Fibroblast of gingiva (primary cell): ENCODE data around the gene SLC19A1.

ENCODE experiments used
- DNase-seq: peaks from one replicate; pipeline ENCODE4 v3.0.0-alpha.2; 2011; ENCODE audit warnings: low read depth

SLC19A1 gene

DNA sequence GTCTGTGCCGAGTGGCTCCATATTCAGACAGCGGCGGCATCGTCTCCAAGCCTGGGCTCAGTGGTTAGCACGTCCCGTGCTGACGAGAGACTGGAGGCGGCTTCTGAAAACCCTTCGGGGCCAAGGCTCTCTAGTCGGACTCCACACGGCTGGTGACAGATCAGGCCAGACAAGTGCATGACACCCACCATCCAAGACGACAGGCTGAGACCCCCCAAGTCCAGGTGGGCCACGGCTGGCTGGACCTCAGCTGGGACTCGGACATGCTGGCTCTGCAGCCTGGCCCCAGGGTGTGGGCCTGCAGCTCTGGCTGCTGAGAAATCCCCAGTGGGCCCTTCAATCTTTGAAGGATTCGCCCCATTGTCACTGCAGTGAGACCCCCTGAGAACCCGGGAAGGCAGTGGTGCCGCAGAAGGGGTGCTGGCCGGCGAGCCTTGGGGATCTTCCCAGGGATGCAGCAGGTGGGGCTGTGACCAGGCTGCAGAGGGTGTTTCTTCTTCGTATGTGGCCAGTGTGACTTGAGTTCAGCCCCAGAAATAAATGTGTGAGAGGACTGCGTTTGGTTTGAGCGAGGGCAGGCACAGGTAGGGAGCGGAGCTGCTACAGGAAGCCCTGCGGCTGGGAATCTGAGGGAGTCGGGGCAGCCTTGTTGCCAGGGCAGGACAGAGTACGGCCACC, 15.9 kb upstream of the SLC19A1 start:
- no peak for DNase-seq

DNA sequence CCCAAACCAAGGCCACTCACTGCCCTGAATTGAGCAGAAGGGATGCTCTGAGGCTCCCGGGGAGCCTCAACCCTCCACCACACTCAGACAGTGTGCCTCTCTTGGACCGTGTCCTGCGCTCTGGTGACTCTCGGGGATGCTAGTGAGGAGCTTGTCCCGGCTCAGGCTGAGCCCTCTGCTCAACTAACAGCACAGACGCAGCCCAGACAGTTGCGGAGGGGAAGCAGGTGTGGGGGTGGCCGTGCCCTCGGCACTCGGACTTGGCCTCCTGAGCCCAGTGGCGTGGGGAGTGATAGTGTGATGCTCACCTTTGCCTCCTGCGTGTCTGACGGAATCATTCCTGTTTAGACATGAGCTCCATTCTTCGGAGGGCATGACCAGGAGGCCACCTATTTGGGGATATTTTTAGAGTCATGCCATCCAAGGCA, 15.4 kb upstream of the SLC19A1 start:
- DNase-seq, result no peak

DNA sequence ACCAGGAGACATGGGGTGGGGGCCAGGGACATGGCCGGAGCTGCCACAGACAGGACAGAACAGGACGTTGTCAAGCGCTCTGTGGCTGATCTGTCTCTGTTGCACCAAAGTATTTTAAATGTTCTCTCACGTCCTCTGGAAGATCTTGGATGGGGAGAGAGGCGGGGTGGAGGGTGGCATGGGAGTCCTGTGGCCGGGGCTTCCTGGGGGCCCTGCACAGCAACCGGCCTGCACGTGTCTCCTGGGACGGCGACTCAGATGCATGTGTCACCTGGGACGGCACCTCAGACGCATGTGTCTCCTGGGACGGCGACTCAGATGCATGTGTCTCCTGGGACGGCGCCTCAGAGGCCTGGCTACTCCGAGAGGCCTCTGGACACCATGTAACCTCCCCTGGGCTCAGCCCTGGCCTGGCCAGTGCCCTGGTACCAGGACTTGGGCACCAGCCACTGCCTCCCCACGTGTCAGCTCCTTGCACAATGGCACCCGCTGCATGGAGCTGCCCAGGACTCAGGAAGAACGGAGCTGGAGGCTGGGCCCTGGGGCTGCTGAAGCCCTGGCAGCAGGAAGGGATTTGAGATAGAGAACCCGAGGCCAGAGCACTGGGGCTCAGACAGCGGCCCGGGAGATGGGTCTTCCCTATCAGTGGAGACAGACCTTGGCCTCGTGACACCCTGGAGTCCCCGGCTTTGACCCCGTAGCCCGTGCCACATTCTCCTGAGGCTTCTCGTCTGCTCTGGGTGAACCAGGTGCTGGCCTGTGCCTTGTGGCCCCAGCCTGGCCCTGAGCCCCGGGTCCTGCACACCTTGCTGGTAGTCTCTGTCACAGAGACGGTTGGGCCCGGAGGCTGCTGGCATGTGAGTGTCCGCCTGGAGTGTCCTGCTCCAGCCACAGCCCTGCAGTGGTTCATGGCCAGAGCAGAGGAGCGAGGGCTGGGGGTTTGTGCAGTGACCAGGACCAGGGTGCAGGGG, 14.7 kb upstream of the SLC19A1 start:
- no peak for DNase-seq

DNA sequence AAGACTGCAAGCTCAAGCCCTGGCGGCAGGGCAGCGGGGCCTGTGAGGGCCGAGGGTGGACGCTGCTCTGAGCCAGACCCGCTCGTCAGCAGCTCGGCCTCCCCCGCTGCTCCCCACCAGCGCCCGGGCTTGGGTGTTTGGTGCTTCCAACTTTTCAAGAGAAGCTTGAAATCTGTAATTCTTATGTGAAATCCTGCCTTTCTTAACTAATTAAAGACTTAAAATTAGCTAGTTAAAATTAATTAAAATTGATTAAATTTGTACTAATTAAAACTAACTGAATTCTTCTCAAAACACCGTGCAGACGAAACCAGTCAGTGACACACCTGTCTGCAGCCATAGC, 14.0 kb upstream of the SLC19A1 start:
- DNase-seq, result no peak

GRCh38 chr21:45555557-45556301, 13.5 kb upstream of the SLC19A1 start:
- no peak for DNase-seq

GRCh38 chr21:45555251-45555556, 13.0 kb upstream of the SLC19A1 start:
- no peak for DNase-seq

DNA sequence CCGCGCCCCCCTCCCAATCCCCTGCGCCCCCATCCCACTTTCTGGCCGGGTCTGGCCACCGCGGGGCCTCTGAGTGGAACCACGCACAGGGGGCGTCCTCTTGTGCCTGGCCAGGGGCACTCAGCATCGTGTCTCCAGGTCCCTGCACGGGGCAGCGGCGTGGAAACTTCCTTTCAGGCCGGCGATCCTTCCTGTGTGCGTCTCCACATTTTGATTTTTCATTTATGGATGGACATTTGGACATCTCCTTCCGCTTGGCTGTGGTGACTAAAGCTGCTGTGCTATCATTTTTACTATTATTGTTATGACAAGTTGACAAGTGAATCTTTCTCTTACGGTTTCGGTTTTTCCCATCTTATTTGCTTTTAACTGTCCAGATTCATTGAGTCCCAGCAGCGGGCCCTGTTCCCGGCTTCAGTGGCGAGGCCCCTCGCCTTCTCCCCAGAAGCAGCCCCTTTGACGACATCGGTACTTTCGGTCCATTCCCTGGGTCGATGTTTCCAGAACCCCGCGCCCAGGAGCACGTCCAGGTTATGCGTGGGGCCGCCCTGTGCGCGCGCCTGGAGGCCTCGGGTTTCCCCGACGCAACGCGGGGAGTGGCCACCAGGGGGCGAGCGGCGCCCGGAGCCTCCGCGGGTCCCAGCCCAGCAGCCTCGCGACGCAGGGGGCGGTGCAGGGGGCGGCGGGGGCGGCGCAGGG, 12.4 kb upstream of the SLC19A1 start:
- DNase-seq, result peak; percentile 49

DNA sequence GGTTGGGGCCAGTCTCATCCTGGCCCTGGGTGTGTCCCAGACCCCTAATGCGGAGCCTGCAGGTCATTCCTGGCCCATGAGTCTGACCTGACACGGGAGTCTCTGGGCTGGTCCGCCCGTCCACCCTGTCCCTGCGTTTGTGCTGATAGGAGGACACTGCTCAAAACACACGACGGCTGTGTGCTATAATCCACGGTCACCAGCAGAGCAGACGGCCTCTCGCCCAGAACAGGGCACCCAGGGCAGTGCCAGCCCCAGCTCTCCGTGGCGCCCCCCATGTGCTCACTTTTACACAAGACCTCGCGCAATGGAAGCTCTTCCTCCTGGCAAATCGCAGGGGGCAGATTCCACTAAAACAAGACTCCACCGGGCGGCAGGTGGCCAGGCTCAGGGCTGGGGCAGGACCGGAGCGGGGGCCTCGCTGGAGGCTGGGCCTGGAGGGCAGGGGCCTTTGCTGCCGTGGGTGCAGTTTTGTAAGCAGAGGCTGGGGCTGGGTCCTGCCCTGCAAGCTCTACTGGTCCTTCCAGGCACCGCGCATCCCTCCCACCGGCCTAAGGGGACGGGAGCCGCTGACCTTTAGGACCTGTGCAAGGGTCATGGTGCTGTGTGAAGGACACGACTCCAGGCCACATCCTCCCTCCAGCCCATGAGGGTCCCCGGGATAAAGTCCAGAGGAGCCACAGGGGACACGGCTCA, 10.6 kb upstream of the SLC19A1 start:
- no peak for DNase-seq

DNA sequence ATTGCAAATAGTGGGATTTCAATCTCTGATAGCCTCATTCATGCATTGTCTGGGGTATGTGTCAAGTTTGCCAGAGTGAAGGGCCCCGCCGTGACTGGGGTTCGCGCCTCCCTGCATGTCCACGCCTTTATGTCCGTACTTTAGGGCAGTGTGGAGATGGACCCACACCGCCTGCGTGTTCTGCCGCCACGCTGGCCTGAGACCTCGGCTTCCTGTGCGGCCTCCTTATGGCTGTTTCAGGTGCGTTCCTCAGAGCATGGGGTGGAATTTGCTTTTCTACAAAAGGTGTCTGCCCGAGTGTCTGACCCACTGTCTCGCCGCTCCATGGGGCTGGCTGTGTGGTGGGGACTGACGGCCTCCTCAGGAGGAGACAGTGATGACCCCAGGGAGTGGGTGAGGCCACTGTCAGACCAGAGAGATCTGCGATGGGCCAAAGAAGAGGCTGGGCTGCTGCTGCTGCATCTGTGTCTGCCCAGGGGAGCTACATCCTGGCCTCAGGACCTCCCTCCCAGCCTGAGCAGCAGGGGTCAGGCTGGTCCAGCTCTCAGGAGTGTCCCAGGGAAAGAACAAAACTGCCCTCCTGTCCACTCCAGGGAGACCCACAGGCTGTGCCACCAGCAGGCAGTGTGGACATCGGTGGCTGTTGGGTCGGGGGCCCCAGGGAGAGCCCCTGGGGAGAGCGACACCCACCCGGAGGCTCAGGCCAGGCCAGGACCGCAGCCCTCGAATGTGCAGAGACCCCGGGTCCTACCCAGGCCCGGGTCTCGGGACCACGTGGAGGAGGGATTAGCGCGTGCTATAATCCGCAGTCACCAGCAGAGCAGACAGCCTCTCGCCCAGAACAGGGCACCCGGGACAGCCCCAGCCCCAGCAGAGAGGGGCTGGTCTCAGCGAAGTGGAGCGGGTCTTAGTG, 9.8 kb upstream of the SLC19A1 start:
- DNase-seq, result no peak

DNA sequence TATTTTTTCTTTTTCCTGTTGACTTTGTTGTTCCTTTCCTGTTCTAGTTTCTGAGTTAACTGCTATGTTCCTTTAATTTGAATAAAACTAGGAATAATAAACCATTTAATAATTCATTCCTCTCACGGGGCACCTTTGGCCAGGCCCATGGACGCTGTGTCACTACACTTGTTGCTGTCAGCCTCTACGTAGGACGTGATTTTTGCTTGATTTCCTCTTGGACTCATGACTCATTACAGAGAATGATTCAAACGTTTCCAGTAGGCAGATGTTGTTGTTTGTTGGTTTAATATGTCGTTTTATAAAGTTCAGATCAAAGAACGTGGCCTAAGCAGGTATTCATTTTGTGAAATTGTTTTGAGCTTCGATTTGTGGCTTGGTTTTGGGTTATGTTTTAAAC, 9.1 kb upstream of the SLC19A1 start:
- peak; percentile 44 for DNase-seq

GRCh38 chr21:45550522-45551210, 8.4 kb upstream of the SLC19A1 start:
- no peak for DNase-seq

GRCh38 chr21:45549626-45550463, 7.6 kb upstream of the SLC19A1 start:
- no peak for DNase-seq

DNA sequence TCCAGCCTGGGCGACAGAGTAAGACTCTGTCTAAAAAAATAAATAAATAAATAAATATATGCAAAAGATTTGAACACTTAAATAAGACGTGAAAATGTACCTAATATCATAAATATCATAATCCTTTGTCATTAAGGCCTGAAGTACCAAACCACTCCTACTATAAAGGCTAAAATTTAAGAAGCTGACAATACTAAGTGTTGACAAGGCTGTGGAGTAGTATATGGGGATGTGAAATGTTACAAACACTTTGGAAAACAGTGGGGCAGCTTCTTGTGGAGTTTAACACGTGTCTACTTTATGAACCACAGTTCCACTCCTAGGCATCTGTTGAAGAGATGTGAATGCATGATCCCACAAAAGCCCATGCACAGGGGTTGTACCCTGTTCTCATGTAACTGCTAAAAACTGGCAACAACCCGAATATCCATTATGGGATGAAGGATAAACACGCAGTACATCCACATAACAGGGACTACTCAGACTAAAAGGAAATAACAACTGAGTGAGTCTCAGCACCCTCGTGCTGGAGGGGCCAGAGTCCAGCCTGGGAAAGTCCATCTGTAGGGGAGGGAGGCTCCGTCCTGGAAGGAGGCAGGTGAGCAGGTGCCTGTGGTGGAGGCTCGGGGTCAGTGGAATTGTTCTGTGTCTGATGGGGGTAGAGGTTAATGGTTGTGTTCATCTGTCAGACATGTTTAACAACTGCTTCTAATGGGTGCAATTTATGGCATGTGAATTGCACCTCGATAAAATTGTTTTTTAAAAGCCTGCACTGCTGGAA, 6.7 kb upstream of the SLC19A1 start:
- no peak for DNase-seq

DNA sequence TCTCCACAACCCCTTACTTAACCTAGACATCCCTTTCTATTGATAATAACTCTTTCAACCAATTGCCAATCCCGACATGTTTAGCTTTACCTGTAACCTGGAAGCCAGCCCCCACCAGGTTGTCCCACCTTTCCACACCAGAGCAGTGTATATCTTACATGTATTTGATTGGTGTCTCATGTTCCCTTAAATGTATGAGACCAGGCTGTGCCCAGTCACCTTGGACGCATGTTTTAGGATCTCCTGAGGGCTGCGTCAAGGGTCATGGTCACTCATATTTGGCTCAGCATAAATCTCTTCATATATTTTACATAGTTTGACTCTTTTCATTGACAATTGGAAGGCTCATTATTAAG, 5.3 kb upstream of the SLC19A1 start:
- DNase-seq, result no peak

GRCh38 chr21:45546636-45547544, 4.7 kb upstream of the SLC19A1 start:
- DNase-seq, result no peak

DNA sequence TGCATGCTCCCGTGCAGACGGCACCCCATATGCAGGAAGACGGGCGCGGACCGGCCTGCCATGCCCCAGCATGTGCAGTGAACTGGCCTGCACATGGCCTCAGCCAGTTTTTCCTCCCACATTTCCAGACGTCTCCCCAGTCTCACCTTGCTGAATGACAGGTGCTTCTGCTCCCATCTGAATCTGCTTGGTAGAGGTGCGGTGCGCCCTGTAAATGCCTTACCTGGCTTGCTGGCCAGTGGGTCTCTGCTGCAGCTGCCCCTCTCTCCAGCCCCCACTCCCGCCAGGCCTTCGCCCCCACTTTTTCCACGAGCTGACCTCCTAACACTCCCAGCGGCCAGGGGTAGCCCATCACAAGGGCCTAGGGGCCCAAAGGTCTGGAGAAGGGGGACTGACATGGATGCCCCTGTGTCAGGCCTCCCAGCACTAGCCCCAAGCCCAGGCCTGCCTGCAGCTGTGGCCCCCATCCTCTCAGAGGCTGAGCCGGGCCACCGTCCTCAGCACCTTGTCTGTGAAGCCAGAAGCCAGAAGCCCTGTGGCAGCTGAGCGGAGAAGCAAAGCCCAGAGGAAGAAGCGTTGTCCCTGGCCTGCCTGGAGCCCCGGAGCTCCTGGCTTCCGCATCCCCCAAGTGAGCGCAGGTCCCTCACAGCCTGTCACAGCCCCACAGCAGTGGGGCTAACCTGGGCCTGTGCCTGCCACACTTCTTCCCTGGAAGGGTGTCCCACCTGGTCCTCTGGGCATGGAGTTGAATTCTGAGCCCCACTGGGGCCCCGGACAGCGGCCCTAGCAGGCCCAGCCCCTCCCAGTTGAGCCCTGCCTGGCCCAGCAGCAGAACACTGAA, 3.7 kb upstream of the SLC19A1 start:
- DNase-seq, result no peak
